OCI-LY7 (cell line): ENCODE data around the gene CD93. TPM values are rescaled to one million over a fixed set of nuclear protein-coding genes. Genes with fewer than 3 reads are reported as not detected.

Experiments used
- BruUV-seq: library from RNA; stranded (reverse); fragments of 400-500 nt; replicated peaks from 2 replicates; lab custom pipeline; 2021; lab: Mats Ljungman, UMichigan
- CTCF ChIA-PET: fragments of 300-600 bp; sonication (Branson Sonifier 250); formaldehyde crosslinking; loops from one replicate; lab custom pipeline; 2022; ENCODE audit warnings: antibody characterized with exemption; ENCODE audit not compliant: unreplicated experiment; lab: Charles Lee
- POLR2A ChIA-PET: fragments of 300-600 bp; sonication (Branson Sonifier 250); formaldehyde crosslinking; loops from one replicate; lab custom pipeline; 2022; ENCODE audit warnings: antibody characterized with exemption; lab: Charles Lee
- DNase-seq: peaks from one replicate; pipeline ENCODE4 v3.0.0-alpha.2; 2015; ENCODE audit warnings: low spot score
- H2AFZ ChIP-seq: fragments of 200-600 bp; sonication (generic), shearing (Covaris generic); 2 replicates; pipeline ENCODE4 v1.6.1; 2014; ENCODE audit warnings: mild to moderate bottlenecking, antibody characterized with exemption, low read length, moderate library complexity
- H3K27ac ChIP-seq: fragments of 200-600 bp; sonication (generic); 2 replicates; pipeline ENCODE4 v1.5.1; 2014; ENCODE audit warnings: mixed run types, low read depth, mild to moderate bottlenecking, moderate library complexity, low read length, inconsistent platforms; ENCODE audit not compliant: poor library complexity, severe bottlenecking
- H3K36me3 ChIP-seq: fragments of 200-600 bp; sonication (generic); 2 replicates; pipeline ENCODE4 v1.6.1; 2014; ENCODE audit warnings: mild to moderate bottlenecking, antibody characterized with exemption, low read length, moderate library complexity, mixed read lengths; ENCODE audit not compliant: insufficient read depth
- H3K4me1 ChIP-seq: fragments of 200-600 bp; sonication (generic); 2 replicates; pipeline ENCODE4 v1.5.1; 2014; ENCODE audit warnings: mild to moderate bottlenecking, low read length; ENCODE audit not compliant: insufficient read depth, poor library complexity, severe bottlenecking
- H3K4me2 ChIP-seq: fragments of 200-600 bp; sonication (generic); 2 replicates; pipeline ENCODE4 v1.6.1; 2014; ENCODE audit warnings: mild to moderate bottlenecking, low read length
- H3K4me3 ChIP-seq: fragments of 200-600 bp; sonication (generic); 2 replicates; pipeline ENCODE4 v1.5.1; 2014; ENCODE audit warnings: mild to moderate bottlenecking, low read depth, low read length; ENCODE audit not compliant: poor library complexity, severe bottlenecking
- H3K79me2 ChIP-seq: fragments of 200-600 bp; sonication (generic); 2 replicates; pipeline ENCODE4 v1.6.1; 2016; ENCODE audit warnings: low read depth, mild to moderate bottlenecking, low read length, moderate library complexity, mixed read lengths; ENCODE audit not compliant: insufficient read depth
- H3K9me2 ChIP-seq: fragments of 200-600 bp; sonication (generic); 2 replicates; pipeline ENCODE4 v1.6.1; 2016; ENCODE audit warnings: mild to moderate bottlenecking, low read length, mixed read lengths; ENCODE audit not compliant: insufficient read depth
- H3K9me3 ChIP-seq: fragments of 200-600 bp; sonication (generic); 2 replicates; pipeline ENCODE4 v1.6.1; 2014; ENCODE audit warnings: mild to moderate bottlenecking, mixed run types, low read length, mixed read lengths
- H4K20me1 ChIP-seq: fragments of 200-600 bp; sonication (generic); 2 replicates; pipeline ENCODE4 v1.6.1; 2014; ENCODE audit warnings: mild to moderate bottlenecking, antibody characterized with exemption, low read length, moderate library complexity, mixed read lengths; ENCODE audit not compliant: insufficient read depth
- CTCF ChIP-seq: fragments of 200-600 bp; sonication (generic); conservative IDR thresholded peaks from 2 replicates; pipeline ENCODE4 v1.5.1; 2014; ENCODE audit warnings: mild to moderate bottlenecking, antibody characterized with exemption, low read length, moderate library complexity, mixed read lengths
- EZH2phosphoT487 ChIP-seq: fragments of 200-600 bp; sonication (generic); IDR thresholded peaks from 2 replicates; pipeline ENCODE4 v1.6.1; 2018; ENCODE audit warnings: low read depth, borderline replicate concordance, mild to moderate bottlenecking, mixed run types, antibody characterized with exemption, low read length, moderate library complexity, mixed read lengths
- intact Hi-C: fragments of 100-400 bp; cut with micrococcal nuclease; formaldehyde crosslinking; loops from one replicate; pipeline ENCODE4 v1.10.0; 2022; ENCODE audit not compliant: unreplicated experiment
- total RNA-seq, 2 experiments: library from RNA; depleted of rRNA in 1 of 2; stranded (reverse); fragments of >200 nt in 1 of 2; shearing (Covaris generic) in 1 of 2; gene quantifications; 2 replicates each; pipeline ENCODE4 v1.2.3, GENCODE V29; 2014 to 2022

The CD93 gene
- total RNA-seq, 2 experiments from 2014 or later = not detected

GRCh38 chr20:23047738-23048214 is 38.3 kb downstream of the CD93 start:
- no peak overlapping the region for H2AFZ ChIP-seq

GRCh38 chr20:23047001-23047737 is 39.0 kb downstream of the CD93 start:
- no TSS peak for BruUV-seq
- Histone ChIP-seq H3K9me3 (no peaks in the 10 kb centered on the region), H3K9me2 (no peaks in the 10 kb centered on the region), H3K4me2 (no peak overlapping the region), H4K20me1 (no peaks in the 10 kb centered on the region), H3K36me3 (no peaks in the 10 kb centered on the region), H3K4me1 (no peaks in the 10 kb centered on the region), H3K27ac (no peak overlapping the region), H3K79me2 (no peaks in the 10 kb centered on the region), H2AFZ (no peak overlapping the region), H3K4me3 (no peak overlapping the region)
- CTCF ChIA-PET = no interaction called here
- intact Hi-C loops = no loop called here
- DNase-seq = no peak
- TF ChIP-seq CTCF (no peak), EZH2phosphoT487 (no peak)
- POLR2A ChIA-PET = no interaction called here

More at GRCh38 chr20:23047738-23048214, 38.3 kb downstream of the CD93 start:
- Histone ChIP-seq H3K9me3 (no peaks in the 10 kb centered on the region), H3K9me2 (no peaks in the 10 kb centered on the region), H3K79me2 (no peaks in the 10 kb centered on the region), H3K4me1 (no peaks in the 10 kb centered on the region), H3K4me3 (no peak overlapping the region), H4K20me1 (no peaks in the 10 kb centered on the region), H3K4me2 (no peak overlapping the region), H3K36me3 (no peaks in the 10 kb centered on the region), H3K27ac (no peak overlapping the region)
- POLR2A ChIA-PET = no interaction called here
- no TSS peak for BruUV-seq
- intact Hi-C loops = no loop called here
- CTCF ChIA-PET = no interaction called here
- no peak for DNase-seq
- no peak for TF ChIP-seq EZH2phosphoT487

- Histone ChIP-seq H3K4me2 (no peak overlapping the region), H4K20me1 (no peaks in the 10 kb centered on the region), H3K36me3 (no peaks in the 10 kb centered on the region), H2AFZ (no peak overlapping the region), H3K4me1 (no peaks in the 10 kb centered on the region), H3K4me3 (no peak overlapping the region), H3K9me2 (no peaks in the 10 kb centered on the region), H3K79me2 (no peaks in the 10 kb centered on the region), H3K27ac (no peak overlapping the region), H3K9me3 (no peaks in the 10 kb centered on the region)
- DNase-seq = no peak
- POLR2A ChIA-PET = no interaction called here
- TF ChIP-seq CTCF (no peak), EZH2phosphoT487 (no peak)
- intact Hi-C loops = no loop called here
- no TSS peak for BruUV-seq
- CTCF ChIA-PET = no interaction called here
Measured at GRCh38 chr20:23046431-23046830, 39.7 kb downstream of the CD93 start.
